HG02571 (cell line): ENCODE results near the gene ESPN.

Source experiments
- ATAC-seq: cut with Tn5 transposase; IDR thresholded peaks from one replicate; pipeline ENCODE4 v1.9.1; 2021; ENCODE audit warnings: mild to moderate bottlenecking, moderate library complexity; ENCODE audit not compliant: unreplicated experiment

The ESPN gene

DNA sequence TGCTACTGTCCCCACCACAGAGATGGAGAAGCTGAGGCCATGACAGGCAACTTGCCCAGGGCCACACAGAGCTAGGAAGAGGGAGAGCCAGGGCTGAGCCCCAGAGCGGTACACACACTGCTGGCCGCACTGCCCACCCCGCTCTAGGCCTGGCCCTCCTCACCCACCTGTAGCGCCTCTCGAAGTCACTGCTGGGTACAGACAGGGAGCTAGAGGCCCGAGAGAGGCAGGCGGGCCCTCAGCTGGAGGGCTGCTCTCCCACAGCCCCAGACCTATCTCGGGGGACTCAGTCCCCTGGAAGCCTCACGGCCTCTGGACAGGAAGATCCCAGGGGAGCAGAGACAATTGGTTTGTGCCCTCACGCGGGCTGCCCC is 84.2 kb downstream of the ESPN start:
- ATAC-seq: no peak

DNA sequence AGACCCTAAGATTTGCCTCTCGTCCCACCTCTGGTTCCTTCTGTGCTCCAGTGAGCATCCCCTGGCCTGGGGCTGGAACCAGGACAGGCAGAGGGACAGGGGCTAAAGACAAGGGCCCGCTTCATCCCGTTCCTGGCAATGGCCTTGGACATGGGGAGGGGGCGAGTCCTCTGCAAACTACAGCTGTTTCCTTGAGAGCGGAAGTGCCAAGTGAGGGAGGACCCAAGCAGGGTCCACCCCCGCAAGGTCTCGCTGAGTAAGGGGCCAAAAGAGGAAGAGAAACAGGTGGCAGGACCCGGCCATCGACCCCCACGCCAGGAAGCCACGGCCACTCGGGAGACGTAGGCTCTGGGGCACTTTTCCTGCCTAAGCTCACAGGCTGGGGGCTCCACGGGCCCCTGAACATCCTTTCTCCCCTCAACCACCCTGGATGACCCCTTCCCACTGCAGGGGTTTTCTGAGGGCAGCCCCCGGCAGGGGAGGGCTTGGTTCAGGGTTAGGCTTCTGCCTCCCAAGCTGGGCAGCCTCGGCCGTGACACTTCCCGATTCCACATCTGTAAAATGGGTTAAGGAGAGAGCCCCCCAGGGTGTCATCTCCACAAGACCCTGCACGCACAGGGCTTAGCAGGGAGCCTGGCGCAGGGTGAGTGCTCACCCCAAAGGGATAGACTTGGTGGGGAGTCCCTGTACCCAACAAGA is 84.8 kb downstream of the ESPN start:
- no peak for ATAC-seq

DNA sequence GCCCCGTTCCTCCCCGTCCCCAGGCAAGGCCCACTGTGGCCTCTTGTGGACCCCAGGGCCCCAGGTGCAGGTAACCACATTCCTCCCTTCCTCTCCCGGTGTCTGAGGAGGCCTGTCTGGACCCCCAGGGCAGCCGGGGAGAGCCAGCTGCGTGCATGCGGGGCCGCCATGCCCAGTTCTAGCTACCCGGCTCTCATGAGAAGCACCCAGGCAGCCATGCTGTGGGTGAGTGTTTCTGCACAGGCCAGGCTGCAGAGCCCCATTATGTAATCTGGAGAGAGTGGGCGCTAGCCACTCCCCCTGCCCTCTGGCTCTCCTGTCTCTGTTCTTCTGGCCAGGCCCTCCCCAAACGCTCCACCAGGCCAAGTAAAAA is 85.3 kb downstream of the ESPN start:
- ATAC-seq: no peak

DNA sequence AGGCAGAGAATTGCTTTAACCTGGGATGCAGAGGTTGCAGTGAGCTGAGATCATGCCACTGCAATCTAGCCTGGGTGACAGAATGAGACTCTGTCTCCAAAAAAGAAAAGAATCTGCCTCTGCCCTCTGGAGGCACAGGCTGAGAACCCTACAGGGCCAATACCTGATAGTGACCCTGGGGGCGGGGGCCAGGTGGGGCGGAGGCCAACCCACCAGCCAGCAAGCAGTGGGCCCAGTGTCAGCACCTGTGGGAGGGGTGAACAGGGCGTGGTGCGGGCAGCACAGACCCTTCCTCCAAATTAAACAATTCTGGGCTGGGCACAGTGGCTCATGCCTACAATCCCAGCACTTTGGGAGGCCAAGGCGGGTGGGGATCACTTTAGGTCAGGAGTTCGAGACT is 85.9 kb downstream of the ESPN start:
- no peak for ATAC-seq
